Psoas muscle (tissue), 8 donors: ENCODE data around the gene SLX9. TPM values are rescaled to one million over a fixed set of nuclear protein-coding genes. Genes with fewer than 3 reads are reported as not detected.
A peak's percentile ranks its signal among the peaks of the same experiment; 100 is the strongest.

Source experiments
- ATAC-seq, 4 donors: fragments of 200-7000 bp; cut with Tn5 transposase; one replicate each; pipeline ENCODE4 v1.9.1; 2020; ENCODE audit warnings: moderate library complexity in 3 of 4, mild to moderate bottlenecking in 2 of 4
- DNase-seq, 2 donors: peaks; one replicate each; pipeline ENCODE4 v3.0.0-alpha.2; 2020
- H3K27ac ChIP-seq: fragments of 200-600 bp; one replicate; pipeline ENCODE4 v1.8.0; 2022
- H3K27me3 ChIP-seq, 3 donors: fragments of 200-600 bp in 1 of 3; one replicate each; pipeline versions ENCODE4 v1.6.1 to v1.8.0; 2013 to 2022; ENCODE audit warnings: low read length in 2 of 3, mild to moderate bottlenecking in 2 of 3, moderate library complexity in 1 of 3; ENCODE audit not compliant: insufficient read depth in 3 of 3
- H3K36me3 ChIP-seq, 2 donors: fragments of 200-600 bp in 1 of 2; one replicate each; pipeline versions ENCODE4 v1.6.1 to v1.8.0; 2013 to 2022; ENCODE audit warnings: low read depth in 1 of 2, mild to moderate bottlenecking in 1 of 2, moderate library complexity in 1 of 2; ENCODE audit not compliant: insufficient read depth in 1 of 2
- H3K4me1 ChIP-seq: fragments of 200-600 bp; one replicate; pipeline ENCODE4 v1.8.0; 2022
- H3K4me3 ChIP-seq: fragments of 200-600 bp; one replicate; pipeline ENCODE4 v1.8.0; 2022; ENCODE audit warnings: mild to moderate bottlenecking
- H3K9me3 ChIP-seq: fragments of 200-600 bp; one replicate; pipeline ENCODE4 v1.8.0; 2022
- WGBS, 3 donors: extraction: QIAGEN DNeasy Blood & Tissue Kit; methylation state at CpG; one replicate each; pipeline versions ENCODE4 v1.1.6 to v1.1.7; 2013; 5-methylcytosine and 5-hydroxymethylcytosine counted together
- intact Hi-C, 2 donors: fragments of 100-400 bp; cut with DNase I; formaldehyde crosslinking; loops; one replicate each; pipeline versions ENCODE4 v1.11.0 to v1.14.2; 2022
- polyA plus RNA-seq, 3 donors: library from polyadenylated mRNA; stranded (reverse); fragments of 200-250 nt; gene quantifications; one replicate each; pipeline ENCODE4 v1.2.3, GENCODE V29; 2013
- total RNA-seq, 4 donors: library from RNA; stranded (reverse); fragmentation: NEBNext Ultra II Directional in 2 of 4; extraction: Animal tissue kit (Norgen Biotek cat#: 25700) in 2 of 4; gene quantifications; one replicate each; pipeline versions ENCODE4 v1.2.1 to v1.2.4, GENCODE V29; 2021 to 2023
- TF ChIP-seq, protein P1 (sequence below): fragments of 200-600 bp; IDR thresholded peaks from one replicate; pipeline ENCODE4 v1.8.0; 2022; ENCODE audit warnings: antibody characterized with exemption
- donor health status: healthy with polysubstance abuse.
- donor health status: DM: no; HTN: no; CAD: no; lungs with moderate emphysema.
- donor health status: Bipolar disorder and iron deficiency.
- donor health status: healthy.
- donor health status: DM: yes; HTN: yes; CAD: no.
- donor health status: DM: no; HTN: no; CAD: no.
- donor health status: DM: no; HTN: no; CAD: no.
- donor health status: DM: yes; HTN: yes; CAD: no.

SLX9 gene
- total and polyA plus RNA-seq, 7 donors, result 20.2 to 69.2 (median 30.1) TPM

DNA sequence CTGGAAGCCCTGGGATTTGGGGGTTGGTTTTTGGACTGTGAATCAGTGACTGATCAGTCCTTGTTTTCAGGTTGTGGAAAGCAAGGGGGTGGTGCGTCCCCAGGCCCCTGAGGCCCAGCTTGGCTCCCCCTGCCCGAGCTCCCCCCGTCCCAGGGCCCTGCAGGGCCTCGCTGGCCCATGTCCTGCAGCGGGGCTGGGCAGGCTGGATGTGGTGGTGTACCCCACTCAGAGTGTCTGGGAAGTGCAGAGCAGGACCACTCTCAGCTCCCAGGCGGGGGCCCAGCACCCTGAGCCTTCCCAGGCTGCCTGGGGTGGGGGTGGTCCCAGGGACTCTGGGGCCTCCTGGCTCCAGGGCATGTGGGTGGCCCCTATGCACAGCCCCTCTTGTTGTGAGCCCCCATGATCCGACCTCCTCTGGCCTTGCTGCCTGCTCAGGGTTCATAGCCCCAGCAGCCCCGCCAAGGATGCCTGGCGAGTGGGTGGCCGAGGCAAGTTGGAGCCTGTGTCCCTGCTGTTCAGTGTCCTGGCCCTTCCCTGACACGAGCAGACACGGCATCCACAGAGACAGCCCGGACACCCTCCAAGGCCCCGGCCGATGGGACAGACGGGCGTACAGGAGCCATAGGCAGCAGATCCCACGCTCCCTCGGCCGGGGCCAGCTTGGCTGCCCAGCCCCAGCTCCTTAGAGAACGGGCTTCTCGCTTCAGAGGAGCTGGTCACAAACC lies 37.9 kb downstream of the SLX9 start:
- no peak overlapping the region for H3K27ac ChIP-seq
- H3K36me3 ChIP-seq, result peaks cover 0 to 22% of the 10 kb centered on the region in 2 donors

GRCh38 chr21:44979687-44980561 lies 40.1 kb downstream of the SLX9 start:
- peaks cover 0 to 14% of the 10 kb centered on the region in 2 donors for H3K36me3 ChIP-seq
- DNase-seq (no peak), ATAC-seq (no peak)
- TF ChIP-seq, protein P1, sequence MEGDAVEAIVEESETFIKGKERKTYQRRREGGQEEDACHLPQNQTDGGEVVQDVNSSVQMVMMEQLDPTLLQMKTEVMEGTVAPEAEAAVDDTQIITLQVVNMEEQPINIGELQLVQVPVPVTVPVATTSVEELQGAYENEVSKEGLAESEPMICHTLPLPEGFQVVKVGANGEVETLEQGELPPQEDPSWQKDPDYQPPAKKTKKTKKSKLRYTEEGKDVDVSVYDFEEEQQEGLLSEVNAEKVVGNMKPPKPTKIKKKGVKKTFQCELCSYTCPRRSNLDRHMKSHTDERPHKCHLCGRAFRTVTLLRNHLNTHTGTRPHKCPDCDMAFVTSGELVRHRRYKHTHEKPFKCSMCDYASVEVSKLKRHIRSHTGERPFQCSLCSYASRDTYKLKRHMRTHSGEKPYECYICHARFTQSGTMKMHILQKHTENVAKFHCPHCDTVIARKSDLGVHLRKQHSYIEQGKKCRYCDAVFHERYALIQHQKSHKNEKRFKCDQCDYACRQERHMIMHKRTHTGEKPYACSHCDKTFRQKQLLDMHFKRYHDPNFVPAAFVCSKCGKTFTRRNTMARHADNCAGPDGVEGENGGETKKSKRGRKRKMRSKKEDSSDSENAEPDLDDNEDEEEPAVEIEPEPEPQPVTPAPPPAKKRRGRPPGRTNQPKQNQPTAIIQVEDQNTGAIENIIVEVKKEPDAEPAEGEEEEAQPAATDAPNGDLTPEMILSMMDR, result no peak
- no peaks in the 10 kb centered on the region for H3K4me1 ChIP-seq
- H3K9me3 ChIP-seq, result no peaks in the 10 kb centered on the region
- intact Hi-C loops, result no loop called here
- no peak overlapping the region for H3K4me3 ChIP-seq
- no peak overlapping the region for H3K27ac ChIP-seq
- WGBS, 3 donors, result 79 to 87% (median 86%) methylated on average over 20 of the region's 20 CpGs
- H3K27me3 ChIP-seq, result no peaks in the 10 kb centered on the region

More for the DNA sequence above, 37.9 kb downstream of the SLX9 start:
- DNase-seq (no peak), ATAC-seq (no peak)
- TF ChIP-seq, protein P1, result no peak
- no peaks in the 10 kb centered on the region for H3K4me1 ChIP-seq
- WGBS, 3 donors, result 95 to 97% (median 97%) methylated on average over 19 to 22 of the region's 22 CpGs
- H3K27me3 ChIP-seq, result no peaks in the 10 kb centered on the region
- intact Hi-C loops, result no loop called here
- H3K9me3 ChIP-seq, result no peaks in the 10 kb centered on the region
- H3K4me3 ChIP-seq, result no peak overlapping the region

DNA sequence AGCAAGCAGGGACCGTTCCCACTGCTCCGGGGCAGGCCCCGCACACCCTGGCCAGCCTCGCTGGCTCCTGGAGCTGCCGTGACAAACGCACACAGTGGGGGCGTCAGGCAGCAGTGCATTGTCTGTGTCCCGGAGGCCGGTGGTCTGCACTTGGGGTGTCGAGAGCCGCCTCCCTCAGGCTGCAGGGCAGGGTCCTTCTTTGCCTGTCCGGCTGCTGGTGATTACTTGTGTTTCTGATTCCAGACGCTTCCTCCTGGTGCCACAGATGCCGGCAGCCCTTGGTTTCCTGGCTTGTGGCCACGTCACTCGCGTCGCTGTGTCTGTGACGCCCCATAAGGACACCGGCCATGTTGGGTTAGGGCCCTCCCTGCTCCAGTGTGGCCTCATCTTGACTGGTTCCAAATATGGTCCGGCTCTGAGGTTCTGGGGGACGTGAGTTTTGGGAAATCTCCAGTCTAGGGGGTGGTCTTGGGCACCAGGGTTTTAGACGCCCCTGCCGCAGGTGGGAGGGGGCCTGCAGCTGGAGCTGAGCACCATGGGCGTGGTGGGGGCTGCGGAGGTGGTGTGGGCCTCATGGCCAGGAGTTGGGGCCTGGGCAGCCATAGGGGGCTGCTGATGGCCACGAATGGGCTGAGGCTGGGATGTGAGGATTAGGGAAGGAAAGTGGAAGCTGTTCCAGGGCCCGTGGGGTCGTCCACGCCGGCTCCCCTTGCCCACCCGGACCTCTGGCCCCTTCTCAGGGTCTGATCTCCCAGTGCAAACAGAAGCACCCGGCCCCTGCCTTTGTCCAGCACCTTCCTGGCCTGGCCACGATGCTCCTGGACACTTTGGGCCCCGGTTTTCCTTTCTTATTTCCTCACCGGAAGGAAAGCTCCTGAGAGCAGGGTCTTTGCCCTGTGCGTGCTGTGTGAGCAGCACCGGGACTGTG lies 41.0 kb downstream of the SLX9 start:
- Histone ChIP-seq H3K9me3 (no peaks in the 10 kb centered on the region), H3K4me3 (no peak overlapping the region), H3K4me1 (no peaks in the 10 kb centered on the region), H3K27ac (no peak overlapping the region), H3K36me3 (peaks cover 0 to 9% of the 10 kb centered on the region in 2 donors), H3K27me3 (no peaks in the 10 kb centered on the region)
- intact Hi-C loops, result no loop called here
- TF ChIP-seq, protein P1, result no peak
- 77 to 85% (median 84%) methylated on average over 33 to 38 of the region's 38 CpGs for WGBS, 3 donors
- DNase-seq (peak in 1 of 2 donors; percentile 51), ATAC-seq (no peak)

GRCh38 chr21:44982558-44983250 lies 42.9 kb downstream of the SLX9 start:
- H3K27me3 ChIP-seq, result no peaks in the 10 kb centered on the region
- no peak overlapping the region for H3K4me3 ChIP-seq
- no peak overlapping the region for H3K27ac ChIP-seq
- ATAC-seq (peak in 2 of 4 donors; percentile 9 to 17), DNase-seq (peak; percentile 16 to 53)
- TF ChIP-seq, protein P1, result no peak
- no peaks in the 10 kb centered on the region for H3K36me3 ChIP-seq
- WGBS, 3 donors, result 66 to 68% (median 66%) methylated on average over 41 of the region's 41 CpGs
- intact Hi-C loops, result no loop called here
- no peaks in the 10 kb centered on the region for H3K4me1 ChIP-seq
- H3K9me3 ChIP-seq, result no peaks in the 10 kb centered on the region
